UCSD-AML1 (cell line): ENCODE data around the gene STOX1.
"Not testable (repeated sequence)": the region's sequence is repeated elsewhere in the genome, so short reads cannot be mapped to it uniquely, and the experiment has no call there.

Experiments
- DNase-seq: peaks from one replicate; lab custom pipeline; 2025; ENCODE audit not compliant: unreplicated experiment; lab: John Stamatoyannopoulos, UW

STOX1 gene

GRCh38 chr10:68826764-68827591 is at the start of gene STOX1:
Gene STOX1, plus strand, starts transcription at chr10:68827531. Its CDS starts 93 bp downstream, at chr10:68827624.
- peak; percentile 58 for DNase-seq

- DNase-seq, result no peak
Measured at GRCh38 chr10:68781613-68782574, 45.4 kb upstream of the STOX1 start.

- DNase-seq, result no peak
Measured at GRCh38 chr10:68784476-68784875, 42.9 kb upstream of the STOX1 start.

- DNase-seq, result no peak
Measured at GRCh38 chr10:68787813-68788212, 39.5 kb upstream of the STOX1 start.

GRCh38 chr10:68790476-68790875 is 36.9 kb upstream of the STOX1 start:
- no peak for DNase-seq

- DNase-seq, result no peak
Measured at GRCh38 chr10:68792115-68792514, 35.2 kb upstream of the STOX1 start.

- DNase-seq, result no peak
Measured at GRCh38 chr10:68795886-68796532, 31.3 kb upstream of the STOX1 start.

- DNase-seq, result no peak
Measured at GRCh38 chr10:68796605-68797004, 30.7 kb upstream of the STOX1 start.

GRCh38 chr10:68800211-68800610 is 27.1 kb upstream of the STOX1 start:
- DNase-seq, result no peak

- DNase-seq, result no peak
Measured at GRCh38 chr10:68804692-68805091, 22.6 kb upstream of the STOX1 start.

GRCh38 chr10:68810830-68811229 is 16.5 kb upstream of the STOX1 start:
- DNase-seq, result not testable (repeated sequence)

GRCh38 chr10:68811314-68812009 is 15.9 kb upstream of the STOX1 start:
- no peak for DNase-seq

GRCh38 chr10:68812420-68812819 is 14.9 kb upstream of the STOX1 start:
- no peak for DNase-seq

- DNase-seq, result no peak
Measured at GRCh38 chr10:68813559-68813958, 13.8 kb upstream of the STOX1 start.

- no peak for DNase-seq
Measured at GRCh38 chr10:68816796-68817412, 10.4 kb upstream of the STOX1 start.

- not testable (repeated sequence) for DNase-seq
Measured at GRCh38 chr10:68820359-68820758, 7.0 kb upstream of the STOX1 start.

- not testable (repeated sequence) for DNase-seq
Measured at GRCh38 chr10:68822626-68823025, 4.7 kb upstream of the STOX1 start.

GRCh38 chr10:68827592-68827959 is 245 bp downstream of the STOX1 start:
- DNase-seq, result not testable (repeated sequence)

GRCh38 chr10:68828083-68828601 is 811 bp downstream of the STOX1 start:
- not testable (repeated sequence) for DNase-seq

GRCh38 chr10:68828833-68829232 is 1.5 kb downstream of the STOX1 start:
- no peak for DNase-seq
